Measurements from ENCODE around the gene FAT2.
"Not testable (repeated sequence)": the region's sequence is repeated elsewhere in the genome, so short reads cannot be mapped to it uniquely, and the experiment has no call there.

The FAT2 gene

DNA sequence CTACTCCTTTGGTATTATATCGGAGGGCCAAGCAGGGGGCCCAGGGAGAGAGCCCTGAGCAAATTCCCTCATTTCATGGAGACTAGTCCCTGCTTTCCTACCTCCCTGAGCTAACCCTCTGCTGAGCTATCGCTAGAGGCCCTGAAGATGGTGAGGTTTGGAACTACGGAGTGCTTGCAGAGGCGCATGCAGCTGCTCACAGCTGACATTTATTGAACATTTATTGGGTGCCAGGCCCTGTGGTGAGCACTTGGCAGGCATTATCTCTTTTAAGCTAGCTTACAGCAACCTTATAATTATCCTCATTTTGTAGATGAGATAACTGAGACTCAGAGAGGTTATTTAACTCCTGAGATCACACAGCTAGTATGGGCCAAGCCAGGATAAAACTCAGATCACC is 9.8 kb downstream of the FAT2 start:
- DNase-seq: no peak

DNA sequence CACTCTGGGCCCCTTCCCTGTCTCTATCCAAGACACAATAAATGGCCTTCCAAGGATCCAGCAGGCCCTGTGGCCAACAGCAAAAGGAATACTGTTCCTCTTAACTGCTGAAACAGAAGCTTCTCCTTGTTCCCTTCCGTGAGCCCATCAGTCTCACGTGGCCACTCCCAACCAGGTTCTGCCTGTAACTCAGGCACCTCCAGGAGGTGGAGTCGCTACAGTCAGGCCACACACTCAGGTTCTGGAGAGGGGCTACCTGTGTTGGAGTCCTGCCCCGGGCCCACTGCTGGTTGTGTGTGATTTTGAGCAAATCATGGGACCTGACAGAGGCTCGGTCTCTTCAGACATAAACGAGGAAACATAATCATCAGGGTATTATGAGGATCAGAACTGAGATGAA is 10.3 kb downstream of the FAT2 start:
- no peak for DNase-seq

DNA sequence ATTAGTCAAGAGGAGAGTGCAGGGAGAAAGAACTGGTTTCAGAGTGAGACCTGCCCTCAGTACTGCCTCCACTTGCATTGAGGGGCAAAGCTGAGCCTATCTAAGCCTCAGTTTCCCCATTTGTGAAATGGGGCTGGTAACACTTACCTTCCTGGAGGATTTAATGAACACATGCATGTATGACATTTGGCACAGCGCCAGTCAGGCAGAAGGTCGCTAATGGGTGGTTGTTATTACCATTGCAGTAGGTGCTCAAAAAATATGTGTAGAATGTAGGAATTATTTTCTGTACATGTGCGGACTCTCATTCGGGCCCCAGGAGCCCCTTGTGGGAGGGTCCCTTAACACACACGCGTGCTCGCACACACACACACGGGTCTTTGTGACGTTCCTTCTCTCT is 10.9 kb downstream of the FAT2 start:
- no peak for DNase-seq

DNA sequence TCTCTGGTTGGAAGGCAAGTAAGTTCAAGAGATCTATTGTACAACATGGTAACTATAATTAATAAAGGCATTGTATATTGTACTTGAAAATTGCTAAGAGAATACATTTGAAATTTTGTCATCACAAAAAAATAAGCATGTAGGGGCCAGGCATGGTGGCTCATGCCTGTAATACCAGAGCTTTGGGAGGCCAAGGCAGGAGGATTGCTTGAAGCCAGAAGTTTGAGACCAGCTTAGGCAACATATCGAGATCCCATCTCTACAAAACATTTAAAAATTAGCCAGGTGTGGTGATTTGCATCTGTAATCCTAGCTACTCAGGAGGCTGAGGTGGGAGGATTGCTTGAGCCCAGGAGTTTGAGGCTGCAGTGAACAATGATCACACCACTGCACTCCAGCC is 12.0 kb downstream of the FAT2 start:
- not testable (repeated sequence) for DNase-seq

DNA sequence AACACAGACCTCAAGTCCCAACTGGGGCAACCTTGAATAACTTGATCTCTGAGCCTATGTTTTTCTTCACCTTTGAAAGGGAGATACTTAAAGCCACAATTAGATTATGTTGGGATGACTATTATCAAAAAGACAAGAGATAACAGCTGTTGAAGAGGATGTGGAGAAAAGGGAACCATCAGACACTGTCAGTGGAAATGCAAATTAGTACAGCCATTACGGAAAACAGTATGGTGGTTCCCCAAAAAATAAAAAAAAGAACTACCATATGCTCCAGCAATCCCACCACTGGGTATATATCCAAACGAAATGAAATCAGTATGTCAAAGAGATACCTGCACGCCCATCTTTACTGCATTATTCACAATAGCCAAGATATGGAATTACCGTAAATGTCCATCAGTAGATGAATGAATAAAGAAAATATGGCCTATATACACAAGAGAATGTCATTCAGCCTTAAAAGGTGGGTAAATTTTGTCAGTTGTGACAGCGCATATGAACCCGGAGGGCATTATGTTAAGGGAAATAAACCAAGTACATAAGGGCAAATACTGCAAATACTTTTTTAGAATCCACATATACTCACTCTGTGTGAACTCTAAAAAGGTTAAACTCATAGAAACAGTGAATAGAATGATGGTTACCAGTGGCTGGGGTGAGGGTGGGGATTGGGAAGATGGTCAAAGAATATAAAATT is 12.7 kb downstream of the FAT2 start:
- DNase-seq: no peak

DNA sequence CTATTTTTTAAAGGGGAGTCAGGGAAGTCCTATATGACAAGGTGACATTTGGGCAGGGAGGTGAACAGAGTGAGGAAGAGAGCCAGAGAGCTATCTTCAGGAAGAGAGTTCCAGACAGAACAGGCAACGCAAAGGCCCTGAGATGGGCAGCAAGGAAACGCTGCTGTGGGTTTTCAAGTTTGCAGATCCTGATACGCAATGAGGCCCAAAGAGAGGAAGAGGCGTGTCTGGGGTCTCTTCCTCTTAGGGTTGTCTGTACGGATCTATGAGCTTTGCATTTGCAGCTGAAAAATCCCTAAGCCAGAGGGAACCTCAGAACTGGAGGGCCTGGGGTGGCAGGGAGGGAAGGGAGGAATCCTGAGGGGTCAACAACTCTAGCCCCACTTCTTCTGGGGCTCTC is 13.6 kb downstream of the FAT2 start:
- DNase-seq: no peak

DNA sequence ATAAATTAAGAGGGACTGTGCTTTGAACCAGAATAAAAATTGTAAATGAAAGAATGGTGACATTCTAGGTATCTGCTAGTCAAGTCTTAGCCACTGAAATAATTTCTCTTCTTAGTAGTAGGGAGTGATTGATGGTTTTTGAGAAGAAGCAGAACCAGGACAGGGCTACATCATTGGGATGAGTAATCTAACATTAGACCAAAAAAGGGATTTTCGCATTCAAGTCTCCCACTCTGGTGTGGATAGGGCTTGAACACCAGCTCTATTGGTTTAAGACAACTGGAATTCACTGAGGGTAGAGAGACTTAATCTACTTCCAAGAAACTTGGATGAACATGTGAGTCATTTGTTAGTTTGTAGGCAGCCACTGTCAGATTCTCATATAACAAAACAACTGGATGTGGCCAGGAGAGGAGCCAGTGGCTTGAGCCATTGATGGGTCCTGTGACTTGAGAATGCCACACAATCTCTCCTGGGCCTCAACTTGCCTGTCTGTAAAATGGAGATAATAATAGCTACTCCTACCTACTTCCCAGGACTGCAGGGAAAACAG is 16.6 kb downstream of the FAT2 start:
- DNase-seq: no peak

DNA sequence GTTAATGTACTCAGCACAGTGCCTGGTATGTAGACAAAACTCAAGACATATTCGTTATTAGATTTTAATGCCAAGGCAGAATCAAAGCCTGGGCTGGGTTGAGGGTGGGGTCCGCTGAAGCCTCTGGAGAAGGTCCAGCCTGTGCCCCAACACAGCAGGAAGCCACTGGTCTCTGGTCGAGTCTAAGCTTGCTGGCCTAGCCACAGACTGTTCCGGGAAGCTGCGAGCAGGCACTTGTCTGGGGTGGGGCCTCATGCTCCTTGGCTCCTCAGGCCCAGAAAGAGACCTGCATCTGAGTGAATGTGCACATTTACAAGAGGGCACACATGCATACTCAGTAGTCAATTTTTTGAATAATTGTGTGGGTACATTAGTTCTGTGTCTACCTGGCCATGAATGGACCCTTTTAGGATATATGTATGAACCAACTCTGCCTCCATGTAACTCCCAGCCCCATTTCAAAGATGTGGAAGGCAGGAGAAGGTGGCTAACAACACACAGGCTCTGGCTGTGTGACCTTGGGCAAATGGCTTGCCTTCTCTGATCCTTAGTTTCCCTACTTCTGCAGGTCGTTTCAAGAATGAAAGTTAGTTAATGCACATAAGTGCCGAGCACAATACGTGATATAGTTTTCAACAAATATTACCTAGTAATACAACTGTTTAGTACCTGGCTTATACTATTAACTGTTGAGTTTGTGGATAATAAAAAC is 18.3 kb downstream of the FAT2 start:
- DNase-seq: no peak

DNA sequence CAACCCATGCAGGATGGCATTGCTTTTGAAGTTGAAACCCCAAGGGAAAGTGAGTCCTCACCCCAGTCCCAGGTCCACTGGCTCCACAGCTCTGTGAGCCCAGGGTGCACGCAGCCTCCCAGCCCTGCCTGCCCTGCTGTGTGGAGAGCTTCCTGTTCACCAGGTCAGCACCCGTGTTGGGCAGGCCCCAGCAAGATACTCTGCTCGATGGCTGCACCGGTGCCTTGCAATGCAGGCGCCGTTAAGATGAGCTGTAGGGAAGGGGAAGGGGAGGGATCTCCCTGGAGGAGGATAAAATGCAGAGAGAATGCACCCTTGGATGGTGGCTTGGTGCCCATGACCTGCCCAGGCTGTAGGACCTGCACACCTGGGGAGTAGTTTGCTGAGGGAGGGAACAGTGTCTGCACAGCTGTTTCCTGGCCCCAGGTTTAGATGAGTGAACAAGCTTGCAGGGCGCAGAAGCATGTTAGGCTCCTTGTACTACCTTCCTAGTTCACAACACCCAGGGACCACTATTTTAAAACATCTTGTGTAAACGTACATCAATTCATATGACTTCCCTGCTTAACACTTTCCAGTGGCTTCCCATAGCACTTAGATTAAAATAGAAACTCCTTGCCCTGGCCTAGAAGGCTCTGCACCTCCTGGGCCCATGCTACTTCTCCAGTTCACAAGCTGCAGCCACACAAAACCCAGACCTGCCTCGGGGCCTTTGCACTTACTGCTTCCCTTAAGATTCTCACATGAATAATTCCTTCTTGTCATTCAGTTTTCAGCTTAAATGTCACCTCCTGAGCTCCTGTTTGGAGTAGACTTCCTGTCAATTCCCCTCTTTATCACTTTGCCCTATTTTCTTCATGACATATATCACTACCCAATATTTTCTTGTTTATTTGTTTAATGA is 19.6 kb downstream of the FAT2 start:
- no peak for DNase-seq

DNA sequence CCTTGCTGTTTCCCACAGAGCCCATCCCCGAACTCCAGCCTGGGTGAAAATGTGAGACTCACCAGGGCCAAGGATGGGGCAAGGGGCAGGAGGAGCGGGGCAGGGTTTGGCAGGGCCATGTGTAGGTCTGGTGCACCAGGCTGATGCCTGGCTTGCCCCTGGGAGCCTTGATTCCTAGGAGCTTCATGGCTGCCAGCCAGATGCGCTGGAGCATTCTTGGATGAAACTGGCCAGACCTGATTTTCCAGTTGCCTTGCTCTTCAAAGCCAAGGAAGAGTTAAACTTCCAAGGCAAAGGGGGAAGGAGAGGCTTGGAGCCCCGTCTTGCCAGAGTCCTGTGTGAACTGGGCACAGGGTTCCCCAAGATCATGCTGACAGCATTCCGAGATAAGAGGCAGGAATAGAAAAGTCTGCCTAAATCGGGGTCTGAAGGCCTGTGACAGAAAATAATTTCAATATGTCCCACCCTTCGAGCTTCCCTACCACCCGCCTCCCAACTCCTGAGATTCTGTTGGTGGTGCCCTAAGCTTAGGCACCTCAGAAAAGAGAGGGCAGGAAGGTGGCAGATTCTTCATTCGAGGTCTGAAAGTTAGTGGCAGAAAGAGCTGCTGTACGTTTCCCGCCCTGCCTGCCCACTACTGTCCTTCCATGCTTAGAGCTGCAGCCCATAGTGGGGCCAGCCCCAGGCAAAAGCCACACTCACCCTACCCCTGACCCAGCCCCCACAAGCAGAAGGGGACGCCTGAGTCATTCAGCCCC is 20.4 kb downstream of the FAT2 start:
- no peak for DNase-seq

DNA sequence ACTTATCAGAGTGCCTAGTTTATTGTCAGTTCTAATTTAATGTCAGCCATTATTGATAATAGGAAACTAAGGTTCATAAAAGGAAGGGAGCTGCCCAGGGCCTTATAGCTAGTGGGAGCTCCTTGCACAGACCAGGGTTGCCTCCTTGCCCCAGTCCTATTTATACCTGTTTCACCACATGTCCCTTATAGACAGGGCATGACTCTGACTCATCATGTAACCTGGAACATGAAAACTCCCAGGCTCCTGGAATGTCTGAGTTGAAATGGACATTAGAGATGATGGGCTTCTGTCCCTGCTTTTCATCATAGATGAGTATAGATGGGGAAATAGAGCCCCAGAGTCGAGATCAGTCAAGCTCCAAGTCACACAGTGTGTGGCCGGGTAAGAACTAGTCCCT is 21.1 kb downstream of the FAT2 start:
- no peak for DNase-seq

DNA sequence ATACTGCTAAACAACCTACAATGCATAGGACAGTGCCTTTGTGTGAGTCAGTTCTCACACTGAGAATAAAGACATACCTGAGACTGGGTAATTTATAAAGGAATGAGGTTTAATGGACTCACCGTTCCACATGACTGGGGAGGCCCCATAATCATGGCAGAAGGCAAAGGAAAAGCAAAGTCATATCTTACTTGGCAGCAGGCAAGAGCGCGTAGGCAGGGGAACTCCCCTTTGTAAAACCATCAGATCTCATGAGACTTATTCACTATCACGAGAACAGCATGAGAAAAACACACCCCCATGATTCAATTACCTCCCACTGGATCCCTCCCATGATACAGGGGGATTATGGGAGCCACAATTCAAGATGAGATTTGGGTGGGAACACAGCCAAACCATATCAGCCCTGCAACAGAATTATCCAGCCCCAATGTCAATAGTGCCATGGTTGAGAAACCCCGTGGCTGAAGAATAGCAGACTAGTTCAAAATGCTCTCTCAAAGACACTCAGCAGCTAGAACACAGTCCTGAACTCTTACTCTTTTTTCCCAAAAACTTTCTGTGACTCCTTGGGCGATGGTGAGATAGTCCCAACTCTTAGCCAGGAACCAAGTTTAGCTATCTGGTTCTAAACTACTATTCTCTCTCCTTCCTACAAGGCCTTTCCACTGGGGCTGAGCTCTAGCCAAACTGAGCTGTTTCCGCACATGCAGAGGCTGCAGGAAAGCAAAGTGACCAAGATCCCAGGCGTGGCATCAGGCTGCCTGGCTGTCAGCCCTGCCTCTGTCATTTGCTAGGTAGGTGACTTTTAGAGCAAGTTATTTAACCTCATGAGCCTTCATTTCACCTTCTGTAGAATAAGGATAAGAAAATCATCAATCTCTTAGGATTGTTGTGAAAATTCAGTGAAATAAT is 21.7 kb downstream of the FAT2 start:
- no peak for DNase-seq

DNA sequence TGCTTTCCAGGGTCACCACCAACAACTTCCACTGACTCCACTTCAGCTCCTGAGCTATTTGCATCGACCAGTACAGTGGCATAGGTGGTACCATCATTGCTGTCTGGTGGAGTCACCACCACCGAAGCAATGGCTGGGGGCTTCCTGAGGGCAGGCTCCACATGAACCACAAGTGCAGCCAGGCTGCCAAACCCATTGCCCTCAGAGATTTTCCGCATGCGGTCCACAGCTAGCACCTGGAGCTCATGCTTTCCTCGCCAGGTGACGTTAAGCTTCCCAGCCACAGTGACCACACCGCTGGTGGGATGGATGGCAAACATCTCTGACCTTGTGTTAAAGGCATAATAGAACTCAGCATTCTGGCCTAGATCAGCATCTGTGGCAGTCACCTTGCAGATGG is 23.1 kb downstream of the FAT2 start:
- no peak for DNase-seq

DNA sequence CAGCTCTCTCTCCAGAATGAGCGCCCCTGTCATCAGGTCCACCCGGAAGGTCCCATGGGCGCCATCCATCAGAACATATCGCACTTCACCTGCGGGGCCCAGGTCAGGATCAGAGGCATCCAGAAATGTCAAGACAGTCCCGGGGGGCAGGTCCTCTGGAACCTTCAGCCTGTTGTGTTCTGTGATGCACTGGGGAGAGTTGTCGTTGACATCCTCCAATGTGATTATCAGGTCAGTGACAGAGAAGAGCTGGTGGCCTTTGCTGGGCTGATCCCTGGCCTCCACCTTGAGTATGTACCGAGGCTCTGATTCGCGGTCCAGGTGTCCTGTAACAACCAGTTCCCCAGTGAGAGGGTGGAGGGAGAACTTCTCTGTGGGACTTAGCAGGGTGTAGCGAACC is 25.2 kb downstream of the FAT2 start:
- DNase-seq: no peak

DNA sequence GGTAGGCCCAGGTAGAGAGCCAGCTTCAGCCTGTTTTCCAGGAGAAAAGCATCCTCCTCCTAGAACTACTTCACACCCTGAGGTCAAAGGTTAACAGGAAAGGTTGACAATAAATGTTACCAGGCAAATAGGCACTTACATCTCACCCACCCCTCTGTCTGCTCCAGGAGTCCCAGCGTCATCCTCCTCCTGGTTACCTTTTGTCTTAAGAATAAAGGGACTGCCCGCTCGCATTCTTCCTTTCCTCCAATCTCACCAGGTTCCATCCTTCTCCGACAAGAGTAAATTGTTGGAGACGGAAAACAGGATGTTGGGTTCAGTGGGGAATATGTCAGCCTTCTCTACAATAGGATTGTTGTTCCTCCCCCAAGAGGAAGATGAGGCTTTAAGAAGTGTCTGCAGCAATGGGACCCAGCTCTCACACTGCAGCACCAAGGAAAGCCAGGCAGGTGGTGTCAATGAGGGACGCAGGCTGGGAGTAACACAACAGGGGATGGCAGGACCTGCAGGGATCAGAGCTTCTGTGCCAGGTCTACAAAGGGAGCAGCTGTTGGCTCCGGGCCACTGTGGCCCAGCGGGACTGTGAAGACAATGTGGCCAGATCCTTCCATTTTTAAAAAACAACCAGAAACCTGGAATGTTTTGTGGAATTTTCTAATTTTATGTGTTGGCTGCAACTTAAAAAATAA is 29.0 kb downstream of the FAT2 start:
- no peak for DNase-seq

DNA sequence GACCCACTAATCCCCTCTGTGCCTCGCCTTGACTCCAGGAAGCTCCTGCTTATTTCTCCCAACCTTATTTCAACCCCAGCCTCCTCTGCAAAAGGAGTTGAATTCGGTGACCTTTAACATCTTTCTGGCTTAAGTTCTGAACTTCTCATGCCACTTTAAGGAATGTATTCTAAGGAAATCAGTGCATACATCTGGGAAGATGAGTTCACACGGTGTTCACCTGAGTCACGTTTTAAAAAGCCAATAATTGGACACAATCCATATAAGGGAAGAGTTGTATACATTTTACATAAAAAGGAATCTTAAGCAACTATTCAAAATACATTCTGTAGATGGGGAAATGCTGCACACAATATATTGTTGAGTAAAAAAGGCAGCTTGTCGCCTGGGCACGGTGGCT is 33.2 kb downstream of the FAT2 start:
- DNase-seq: no peak

DNA sequence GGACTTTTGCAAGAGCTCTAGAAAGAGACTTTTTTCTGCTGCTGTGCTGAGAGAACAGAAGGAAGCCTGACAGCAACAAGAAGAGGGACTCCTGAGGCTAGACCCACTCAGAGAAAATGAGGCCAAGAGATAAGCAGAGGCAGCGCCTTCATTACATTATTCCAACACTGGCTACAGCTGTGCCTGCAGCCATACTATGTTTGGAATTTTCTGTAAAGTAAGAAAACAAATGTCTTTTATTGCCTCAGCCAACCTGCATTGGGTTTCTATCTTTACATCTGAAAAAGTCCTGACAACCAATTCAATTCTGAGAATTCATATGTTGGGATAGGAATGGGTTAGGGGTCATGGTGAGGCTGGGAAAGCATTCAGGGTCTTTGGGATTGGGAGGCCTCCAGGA is 33.7 kb downstream of the FAT2 start:
- no peak for DNase-seq

DNA sequence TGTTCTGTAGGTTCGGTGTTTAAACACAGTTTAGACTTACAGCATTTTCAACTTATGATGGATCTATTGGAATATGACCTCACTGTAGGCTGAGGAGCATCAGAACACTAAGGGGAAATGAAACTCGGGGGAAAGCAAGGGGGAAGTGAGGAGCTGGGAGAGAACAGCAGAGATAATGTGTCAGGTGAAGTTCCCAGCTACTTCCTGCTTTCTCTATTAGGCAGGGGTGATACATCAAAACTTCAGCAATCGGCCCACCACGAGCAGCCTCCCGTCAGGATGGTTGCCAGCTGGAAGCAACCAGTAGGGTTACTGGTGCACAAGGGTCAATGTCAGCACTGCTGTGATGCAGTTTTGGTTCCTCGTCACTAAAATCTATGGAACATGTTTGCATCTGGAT is 34.3 kb downstream of the FAT2 start:
- DNase-seq: no peak

DNA sequence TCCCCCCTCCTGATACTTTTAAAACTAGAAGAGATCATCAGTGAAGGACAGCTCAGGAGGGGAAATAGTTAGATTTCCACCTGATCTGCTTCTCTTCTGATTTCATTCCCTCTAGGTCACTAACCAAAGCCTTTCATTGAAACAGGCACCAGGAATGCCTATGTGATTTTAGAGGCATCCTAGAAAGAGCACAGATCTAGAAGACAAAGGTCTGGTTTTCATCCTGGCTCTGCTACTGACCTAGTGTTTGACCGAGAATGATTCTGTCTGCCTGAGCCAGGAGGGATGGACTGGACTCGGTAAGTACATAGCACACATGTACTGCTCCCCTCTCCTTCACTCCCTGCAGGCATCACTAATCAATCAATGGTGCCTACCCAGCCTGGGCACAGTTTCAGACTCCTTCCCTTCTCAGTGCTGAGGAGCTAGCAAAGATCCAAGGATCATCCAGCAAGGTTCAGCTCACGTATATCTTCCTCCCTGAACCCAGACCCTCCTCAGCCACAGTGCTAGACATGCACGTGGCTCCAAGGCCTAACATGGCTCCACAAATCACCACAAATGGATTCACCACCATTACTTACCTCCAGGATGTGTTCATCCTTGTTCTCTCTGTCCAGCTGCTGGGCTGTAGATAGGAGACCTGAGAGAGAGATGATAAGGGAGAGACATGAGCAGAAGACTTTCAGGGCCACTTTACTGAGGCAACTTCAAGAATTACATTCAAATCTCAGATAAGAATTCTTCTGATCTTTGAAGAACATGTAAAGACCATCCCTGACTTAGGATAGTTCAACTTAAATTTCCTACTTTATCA is 35.2 kb downstream of the FAT2 start:
- no peak for DNase-seq

DNA sequence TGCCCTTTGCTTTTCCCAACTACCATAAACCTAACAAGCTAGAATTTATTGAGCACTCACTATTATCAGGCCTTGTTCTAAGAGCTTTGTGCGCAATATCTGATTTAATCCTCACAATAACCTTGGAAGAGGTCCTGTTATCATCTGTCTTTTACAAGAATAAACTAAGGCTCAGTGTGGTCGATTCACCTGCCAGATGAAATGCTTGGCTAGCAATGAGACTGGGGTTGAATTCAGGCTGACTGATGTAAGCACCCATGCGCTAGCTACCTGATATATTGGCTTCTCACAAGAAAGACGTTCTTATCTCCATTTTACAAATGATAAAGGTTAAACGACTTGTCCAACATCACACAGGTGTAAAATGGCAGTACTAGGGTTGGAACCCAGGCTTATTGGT is 37.4 kb downstream of the FAT2 start:
- no peak for DNase-seq

All from NCI-H748 treated with DMSO at 0.1 percent for 48 hours (cell line).